Stimulated activated CD4-positive, alpha-beta T cell treated with anti-CD3 and anti-CD28 coated beads, Interleukin-15, amount 100 ng/mL, for 1 hour (primary cell): ENCODE data around the gene PPP1R15A.
"Not testable (repeated sequence)": the region's sequence is repeated elsewhere in the genome, so short reads cannot be mapped to it uniquely, and the experiment has no call there.

ENCODE experiments used
- DNase-seq, 2 donors: peaks; one replicate each; pipeline ENCODE4 v3.0.0-alpha.2; 2020; ENCODE audit warnings: low read depth in 1 of 2, low spot score in 1 of 2

Gene PPP1R15A

DNA sequence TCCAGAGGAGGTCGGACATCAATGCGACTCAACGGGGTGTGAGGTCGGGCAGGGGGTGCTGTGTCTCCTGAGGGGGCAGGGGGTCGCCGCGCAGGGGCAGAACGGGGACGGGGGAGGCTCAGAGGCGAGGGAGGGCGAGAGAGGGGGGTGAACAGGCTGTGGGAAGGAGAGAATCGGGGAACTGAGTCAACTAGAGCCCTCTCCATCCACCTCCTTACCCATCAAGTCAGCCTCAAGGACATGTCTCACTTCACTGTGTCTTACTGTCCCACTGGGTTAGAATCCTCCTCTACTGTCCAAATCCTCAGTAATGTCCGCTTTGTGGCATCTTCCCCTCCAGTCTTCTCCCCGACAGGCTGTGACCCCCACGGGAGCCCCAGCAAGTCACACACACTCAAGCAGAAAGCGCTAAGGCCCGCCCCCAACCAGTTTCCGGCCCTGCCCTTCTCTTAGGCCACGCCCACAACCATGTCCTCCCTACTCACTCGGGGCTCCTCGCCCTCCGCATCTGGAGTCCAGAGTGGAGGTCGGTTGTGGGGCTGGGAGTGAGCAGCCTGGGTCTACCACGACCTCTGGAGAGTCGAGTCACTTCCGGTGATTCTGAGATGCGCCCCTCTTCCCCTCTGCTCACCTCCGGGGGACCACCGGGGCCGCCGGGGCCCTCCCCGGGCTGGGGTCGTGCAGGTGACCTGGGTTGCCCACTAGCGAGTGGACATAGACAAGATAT is 13.1 kb upstream of the PPP1R15A start:
- DNase-seq: peak; percentile 53 to 74

DNA sequence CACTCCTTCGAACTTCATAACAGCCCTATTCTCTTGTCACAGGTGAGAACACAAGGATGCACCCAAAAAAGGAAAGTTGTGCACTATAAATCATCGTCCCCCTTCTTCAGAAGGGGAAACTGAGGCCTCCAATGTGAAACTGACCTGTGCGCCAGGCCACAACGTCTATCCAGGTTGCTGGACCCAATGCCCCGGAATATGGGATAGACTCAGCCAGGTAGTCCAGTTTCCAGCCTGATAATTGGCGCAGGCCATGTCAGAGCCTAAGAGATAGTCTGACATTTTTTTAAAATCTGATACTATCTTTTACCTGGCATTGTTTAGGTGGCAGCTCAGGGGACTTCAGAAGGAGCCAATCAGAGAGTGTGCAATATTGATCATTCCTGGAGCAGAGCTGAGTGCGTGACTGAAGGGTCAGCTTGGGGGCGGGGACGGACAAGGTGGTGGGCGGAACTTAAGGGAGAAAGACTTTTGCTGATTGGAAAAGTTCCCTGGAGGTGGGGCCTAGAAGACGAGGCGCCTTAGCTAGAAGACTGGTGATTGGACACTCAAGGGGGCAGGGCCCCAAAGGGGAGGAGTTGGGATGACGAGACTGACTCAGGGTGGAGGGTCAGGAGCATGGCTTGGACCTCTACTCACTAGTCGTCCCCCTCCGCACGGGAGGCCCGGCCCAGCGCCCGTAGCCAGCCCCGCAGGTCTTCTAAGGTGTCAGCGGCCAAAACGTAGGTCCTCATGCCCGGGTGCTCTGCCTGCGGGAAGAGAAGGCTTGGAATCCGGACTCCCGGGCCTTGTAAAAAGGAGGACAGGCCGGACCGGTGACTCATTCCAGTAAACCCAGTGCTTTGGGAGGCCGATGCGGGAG is 12.3 kb upstream of the PPP1R15A start:
- no peak for DNase-seq

DNA sequence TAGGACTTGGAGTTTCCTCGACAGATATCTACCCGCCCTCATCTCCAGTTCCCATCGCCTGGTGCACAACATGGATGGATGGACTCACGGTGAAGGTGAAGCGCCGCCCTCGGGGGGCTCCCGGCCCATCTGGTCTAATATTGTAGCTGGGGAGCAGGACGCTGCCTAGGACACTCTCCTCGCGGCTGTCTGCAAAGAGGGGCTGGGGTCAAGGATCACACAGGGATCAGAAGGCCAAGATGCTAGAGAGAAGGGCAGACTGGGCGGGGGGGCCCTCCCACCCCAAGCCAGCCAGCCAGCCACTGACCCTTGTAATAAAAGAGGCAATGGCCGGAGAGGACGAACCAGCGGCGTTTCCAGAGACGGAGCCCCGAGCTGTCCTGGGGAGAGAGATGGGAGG is 10.9 kb upstream of the PPP1R15A start:
- no peak for DNase-seq

DNA sequence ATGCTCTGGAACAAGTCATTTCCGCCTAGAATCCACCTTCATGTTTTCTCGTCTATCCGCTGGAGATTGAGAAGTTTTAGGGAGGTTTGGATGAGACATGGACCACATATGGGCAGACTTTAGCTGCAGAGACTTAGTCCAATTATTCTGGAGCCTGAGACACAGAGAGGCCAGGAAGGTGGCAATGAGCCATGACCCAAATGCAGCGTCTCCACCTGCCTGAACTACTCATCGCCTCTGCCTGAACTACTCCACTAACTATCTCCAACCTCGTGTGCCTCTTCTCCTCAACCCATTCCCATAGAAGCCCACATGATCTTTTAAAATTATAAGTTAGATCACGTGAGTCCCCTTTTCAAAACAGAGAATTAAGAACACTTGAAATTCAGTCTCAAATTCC is 9.4 kb upstream of the PPP1R15A start:
- no peak for DNase-seq

DNA sequence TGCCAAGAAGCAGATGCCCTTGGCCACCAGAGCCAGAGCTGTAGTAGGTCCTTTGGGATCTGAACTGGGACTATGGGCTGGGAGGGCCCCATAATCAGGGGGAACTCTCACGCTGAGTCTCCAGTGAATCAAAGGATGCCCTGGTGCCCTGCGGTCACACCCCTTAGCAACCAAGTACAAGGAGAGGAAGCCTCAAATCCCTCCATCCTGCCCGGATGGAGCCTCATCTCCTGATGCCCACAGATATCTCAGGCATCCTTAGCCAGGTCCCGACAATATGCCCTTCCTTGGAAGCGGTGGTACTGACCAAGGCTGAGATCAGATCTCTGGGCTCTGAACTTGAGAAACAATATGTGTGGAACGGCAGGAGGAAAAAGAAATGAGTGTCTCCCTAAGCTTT is 5.5 kb upstream of the PPP1R15A start:
- no peak for DNase-seq

DNA sequence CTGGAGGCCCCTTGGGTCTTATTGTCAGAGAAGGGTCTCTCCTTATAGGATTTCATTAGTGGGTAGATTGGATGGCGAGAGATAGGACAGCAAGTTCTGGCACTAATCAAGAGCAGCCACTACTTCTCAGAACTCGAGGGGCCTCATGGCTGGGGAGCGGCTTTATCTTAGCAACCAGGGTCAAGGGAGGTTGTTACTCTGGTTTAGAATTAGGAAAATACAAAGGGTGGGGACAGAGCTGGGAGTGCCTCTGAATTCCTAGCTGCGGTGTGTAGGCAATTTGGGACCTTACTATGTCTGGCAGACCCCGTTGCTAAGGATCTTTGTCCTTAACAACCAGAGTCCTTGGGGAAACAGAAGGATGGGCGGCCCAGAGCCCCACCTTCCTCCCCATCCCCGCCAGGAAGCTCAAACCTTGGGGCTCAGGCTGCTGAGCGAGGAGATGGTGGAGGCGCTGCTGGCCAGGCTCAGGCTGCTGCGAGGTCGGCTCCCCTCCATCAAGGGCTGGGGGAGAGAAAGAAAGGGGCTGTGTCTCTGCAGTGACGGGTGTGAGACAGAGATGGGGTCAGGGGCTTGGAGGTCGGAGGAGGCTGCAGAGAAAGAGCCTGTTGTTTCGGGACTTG is 5.0 kb upstream of the PPP1R15A start:
- no peak for DNase-seq

DNA sequence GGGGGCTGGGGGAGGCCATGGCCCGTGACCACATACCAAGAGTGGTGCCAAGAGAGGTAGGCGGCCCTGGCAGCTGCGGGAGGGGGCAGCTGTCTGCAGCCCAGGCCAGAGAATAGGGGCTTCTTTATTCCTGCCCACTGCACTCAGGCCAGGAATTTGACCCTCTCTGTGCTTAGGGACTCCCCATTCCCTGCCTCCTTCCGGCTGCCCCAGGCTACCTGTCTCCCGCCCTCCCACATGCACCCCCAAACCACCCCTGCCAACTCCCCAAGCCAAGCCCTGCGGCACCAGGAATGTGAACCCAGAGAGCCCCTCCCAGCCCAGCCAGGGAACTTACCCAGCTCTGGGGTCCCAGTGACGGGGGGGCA is 4.5 kb upstream of the PPP1R15A start:
- no peak for DNase-seq

DNA sequence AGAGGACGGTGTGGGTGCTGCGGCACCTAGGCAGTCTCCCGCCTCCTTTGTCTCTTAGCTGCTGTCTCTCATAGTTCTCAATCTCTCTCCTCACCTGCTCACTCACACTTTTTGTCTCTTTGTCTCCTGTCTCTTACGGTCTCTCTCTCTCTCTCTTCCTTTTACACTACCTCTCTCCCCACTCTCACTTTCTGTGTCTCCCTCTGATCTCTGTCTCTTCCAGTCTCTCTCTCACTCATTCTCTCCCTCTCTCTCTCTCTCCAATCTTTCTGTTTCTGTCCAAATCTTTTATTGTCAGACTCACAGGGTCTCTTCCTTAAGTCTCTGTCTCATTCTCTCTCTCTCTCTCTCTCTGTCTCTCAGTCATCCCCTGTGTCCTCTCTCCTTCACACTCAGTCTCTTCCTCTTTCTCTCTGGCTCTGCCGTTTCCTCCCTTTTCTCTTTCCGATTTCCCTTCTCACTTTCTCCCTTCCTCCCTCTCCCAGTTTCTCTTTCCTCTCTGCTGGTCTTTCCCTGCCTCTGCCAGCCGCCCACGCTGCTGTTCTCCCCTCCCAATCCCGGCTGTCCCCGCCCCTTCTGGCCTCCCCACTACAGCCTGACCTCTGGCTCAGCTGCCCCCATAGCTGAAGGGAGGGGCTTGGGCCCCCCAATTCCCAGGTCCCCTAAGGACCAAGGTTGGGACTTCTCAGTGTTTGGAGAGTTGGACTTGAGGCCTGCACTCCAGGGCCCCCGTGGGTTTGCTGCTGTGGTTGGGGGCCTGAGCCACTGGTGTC is 3.9 kb upstream of the PPP1R15A start, which contains the start of gene PLEKHA4:
PLEKHA4 (minus strand) TSS at position 504 of the 773 bp plus-strand sequence. CDS start 997 bp downstream, outside the sequence.
- no peak for DNase-seq

DNA sequence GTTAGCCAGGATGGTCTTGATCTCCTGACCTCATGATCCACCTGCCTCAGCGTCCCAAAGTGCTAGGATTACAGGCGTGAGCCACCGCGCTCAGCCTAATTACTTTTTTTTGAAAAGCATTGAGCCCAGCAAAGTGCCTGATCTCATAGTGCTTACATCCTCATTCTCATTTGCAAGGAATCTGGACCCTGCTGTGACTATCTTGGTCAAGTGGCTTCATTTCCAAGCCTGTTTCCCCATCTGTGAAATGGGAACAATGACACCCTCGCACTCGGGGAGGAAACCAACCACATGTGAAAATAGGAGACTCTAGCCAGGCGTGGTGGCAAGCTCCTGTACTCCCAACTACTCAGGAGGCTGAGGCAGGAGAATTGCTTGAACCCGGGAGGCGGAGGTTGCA is 2.2 kb upstream of the PPP1R15A start:
- no peak for DNase-seq

DNA sequence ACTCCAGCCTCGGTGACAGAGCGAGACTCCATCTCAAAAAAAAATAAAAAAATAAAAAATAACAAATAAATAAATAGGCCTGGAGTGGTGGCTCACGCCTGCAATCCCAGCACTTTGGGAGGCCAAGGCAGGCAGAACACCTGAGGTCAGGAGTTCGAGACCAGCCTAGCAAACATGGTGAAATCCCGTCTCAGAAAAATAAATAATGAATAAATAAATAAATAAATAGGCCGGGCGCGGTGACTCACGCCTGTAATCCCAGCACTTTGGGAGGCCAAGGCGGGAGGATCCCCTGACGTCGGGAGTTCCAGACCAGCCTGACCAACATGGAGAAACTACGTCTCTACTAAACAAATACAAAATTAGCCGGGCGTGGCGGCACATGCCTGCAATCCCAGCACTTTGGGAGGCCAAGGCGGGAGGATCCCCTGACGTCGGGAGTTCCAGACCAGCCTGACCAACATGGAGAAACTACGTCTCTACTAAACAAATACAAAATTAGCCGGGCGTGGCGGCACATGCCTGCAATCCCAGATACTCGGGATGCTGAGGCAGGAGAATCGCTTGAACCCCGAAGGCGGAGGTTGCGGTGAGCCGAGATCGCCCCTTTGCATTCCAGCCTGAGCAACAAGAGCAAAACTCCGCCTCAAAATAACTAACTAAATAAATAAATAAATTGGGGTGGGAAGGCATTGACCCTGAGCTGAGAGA is 595 bp upstream of the PPP1R15A start:
- not testable (repeated sequence) for DNase-seq

DNA sequence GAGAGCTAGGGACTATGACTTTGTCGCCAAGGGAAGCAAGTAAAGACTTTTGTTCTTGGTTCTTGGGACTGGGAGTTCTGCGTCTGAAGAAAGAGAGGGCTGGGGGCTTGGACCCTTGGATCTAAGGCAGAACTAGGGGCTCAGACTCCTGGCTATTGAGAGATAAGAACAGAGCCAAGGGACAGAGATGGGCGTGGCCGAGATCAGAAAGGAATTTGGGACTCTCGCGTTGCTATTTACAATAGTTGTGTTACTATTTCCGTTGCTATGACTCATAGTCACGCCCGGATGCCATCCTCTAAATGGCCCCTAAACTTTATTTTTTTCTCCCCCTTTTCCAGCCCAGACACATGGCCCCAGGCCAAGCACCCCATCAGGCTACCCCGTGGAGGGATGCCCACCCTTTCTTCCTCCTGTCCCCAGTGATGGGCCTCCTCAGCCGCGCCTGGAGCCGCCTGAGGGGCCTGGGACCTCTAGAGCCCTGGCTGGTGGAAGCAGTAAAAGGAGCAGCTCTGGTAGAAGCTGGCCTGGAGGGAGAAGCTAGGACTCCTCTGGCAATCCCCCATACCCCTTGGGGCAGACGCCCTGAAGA is 759 bp downstream of the PPP1R15A start:
- peak; percentile 45 to 54 for DNase-seq

DNA sequence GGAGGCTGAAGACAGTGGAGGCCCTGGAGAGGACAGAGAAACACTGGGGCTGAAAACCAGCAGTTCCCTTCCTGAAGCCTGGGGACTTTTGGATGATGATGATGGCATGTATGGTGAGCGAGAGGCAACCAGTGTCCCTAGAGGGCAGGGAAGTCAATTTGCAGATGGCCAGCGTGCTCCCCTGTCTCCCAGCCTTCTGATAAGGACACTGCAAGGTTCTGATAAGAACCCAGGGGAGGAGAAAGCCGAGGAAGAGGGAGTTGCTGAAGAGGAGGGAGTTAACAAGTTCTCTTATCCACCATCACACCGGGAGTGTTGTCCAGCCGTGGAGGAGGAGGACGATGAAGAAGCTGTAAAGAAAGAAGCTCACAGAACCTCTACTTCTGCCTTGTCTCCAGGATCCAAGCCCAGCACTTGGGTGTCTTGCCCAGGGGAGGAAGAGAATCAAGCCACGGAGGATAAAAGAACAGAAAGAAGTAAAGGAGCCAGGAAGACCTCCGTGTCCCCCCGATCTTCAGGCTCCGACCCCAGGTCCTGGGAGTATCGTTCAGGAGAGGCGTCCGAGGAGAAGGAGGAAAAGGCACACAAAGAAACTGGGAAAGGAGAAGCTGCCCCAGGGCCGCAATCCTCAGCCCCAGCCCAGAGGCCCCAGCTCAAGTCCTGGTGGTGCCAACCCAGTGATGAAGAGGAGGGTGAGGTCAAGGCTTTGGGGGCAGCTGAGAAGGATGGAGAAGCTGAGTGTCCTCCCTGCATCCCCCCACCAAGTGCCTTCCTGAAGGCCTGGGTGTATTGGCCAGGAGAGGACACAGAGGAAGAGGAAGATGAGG is 1.5 kb downstream of the PPP1R15A start:
- DNase-seq: no peak

DNA sequence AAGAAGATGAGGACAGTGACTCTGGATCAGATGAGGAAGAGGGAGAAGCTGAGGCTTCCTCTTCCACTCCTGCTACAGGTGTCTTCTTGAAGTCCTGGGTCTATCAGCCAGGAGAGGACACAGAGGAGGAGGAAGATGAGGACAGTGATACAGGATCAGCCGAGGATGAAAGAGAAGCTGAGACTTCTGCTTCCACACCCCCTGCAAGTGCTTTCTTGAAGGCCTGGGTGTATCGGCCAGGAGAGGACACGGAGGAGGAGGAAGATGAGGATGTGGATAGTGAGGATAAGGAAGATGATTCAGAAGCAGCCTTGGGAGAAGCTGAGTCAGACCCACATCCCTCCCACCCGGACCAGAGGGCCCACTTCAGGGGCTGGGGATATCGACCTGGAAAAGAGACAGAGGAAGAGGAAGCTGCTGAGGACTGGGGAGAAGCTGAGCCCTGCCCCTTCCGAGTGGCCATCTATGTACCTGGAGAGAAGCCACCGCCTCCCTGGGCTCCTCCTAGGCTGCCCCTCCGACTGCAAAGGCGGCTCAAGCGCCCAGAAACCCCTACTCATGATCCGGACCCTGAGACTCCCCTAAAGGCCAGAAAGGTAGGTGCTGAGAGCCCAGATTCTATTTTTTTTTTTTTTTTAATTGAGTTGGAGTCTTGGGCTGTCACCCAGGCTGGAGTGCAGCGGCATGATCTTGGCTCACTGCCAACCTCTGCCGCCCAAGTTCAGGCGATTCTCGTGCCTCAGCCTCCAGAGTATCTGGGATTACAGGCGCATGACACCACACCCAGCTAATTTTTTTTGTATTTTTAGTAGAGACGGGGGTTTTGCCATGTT is 2.3 kb downstream of the PPP1R15A start:
- DNase-seq: no peak

DNA sequence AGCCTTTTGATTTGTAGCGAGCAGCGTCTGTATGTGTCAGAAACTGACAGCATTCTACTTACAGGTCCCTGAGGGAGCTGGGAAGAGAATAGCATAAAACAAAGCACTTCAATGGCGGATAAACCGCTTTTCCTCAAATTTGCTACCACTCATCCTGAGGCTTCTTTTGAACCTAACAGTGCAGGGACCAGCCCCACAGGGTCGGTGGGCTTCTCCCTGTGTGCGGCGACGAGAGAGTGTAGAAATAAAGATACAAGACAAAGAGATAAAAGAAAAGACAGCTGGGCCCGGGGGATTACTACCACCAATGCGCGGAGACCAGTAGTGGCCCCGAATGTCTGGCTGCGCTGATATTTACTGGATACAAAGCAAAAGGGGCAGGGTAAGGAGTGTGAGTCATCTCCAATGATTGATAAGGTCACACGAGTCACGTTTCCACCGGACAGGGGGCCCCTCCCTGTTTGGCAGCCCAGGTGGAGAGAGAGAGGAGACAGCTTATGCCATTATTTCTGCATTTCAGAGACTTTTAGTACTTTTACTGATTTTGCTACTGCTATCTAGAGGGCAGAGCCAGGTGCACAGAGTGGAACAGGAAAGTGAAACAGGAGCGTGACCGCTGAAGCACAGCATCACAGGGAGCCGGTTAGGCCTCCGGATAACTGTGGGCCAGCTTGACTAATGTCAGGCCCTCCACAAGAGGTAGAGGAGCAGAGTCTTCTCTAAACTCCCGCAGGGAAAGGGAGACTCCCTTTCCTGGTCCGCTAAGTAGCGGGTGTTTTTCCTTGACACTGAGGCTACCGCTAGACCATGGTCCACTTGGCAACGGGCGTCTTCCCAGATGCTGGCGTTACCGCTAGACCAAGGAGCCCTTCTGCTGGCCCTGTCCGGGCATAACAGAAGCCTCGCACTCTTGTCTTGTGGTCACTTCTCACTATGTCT is 4.1 kb downstream of the PPP1R15A start:
- not testable (repeated sequence) for DNase-seq

DNA sequence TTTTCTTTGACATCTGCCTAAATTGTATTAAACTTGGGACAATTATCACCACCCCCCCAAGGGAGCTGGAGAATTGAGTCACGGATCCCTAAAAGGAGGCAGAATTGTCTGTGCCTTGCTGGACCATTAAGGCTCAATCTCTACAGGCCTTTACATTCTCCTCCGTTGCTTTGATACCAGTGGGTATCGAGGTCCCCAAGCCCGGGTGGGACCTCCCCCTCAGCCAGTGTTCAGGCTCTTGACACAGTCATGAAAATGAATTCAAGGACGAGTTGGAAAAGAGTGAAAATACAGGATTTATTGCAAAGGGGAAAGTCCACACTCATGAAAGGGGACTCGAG is 5.6 kb downstream of the PPP1R15A start:
- DNase-seq: no peak

DNA sequence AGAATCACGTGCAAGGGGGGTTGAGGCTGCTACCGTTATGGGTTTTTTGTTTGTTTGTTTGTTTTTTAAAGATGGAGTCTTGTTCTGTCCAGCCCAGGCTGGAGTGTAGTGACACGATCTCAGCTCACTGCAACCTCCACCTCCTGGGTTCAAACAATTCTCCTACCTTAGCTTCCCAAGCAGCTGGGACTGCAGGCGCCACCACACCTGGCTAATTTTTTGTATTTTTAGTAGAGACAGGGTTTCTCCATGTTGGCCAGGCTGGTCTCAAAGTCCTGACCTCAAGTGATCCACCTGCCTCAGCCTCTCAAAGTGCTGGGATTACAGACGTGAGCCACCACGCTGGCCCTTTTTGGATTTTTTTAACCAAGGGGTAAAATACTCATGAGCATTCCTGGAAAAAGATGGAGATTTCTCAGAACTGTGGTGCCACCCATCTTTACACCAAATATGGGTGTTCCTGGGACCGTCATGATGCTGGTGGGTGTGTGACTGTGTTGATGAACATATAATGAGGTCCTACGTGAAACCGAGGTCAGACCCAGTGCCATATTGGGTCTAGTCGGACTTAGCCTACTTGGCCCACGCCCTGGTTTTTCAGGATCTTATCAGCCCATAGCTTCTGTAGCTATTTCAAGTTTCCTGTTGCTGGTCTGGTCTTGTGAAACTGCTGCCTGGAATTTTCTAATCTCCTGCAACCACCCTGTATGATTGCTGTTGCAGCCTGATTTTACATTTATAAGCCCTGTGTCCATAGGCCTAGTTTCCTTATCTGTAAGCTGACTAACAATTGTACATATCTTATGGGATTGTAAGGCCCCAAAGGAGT is 6.2 kb downstream of the PPP1R15A start:
- no peak for DNase-seq
